Stimulated activated CD8-positive, alpha-beta memory T cell treated with anti-CD3 and anti-CD28 coated beads, Interleukin-15, amount 100 ng/mL, for 24 hours (primary cell): ENCODE results near the gene HDAC2.
"Not testable (repeated sequence)": the region's sequence is repeated elsewhere in the genome, so short reads cannot be mapped to it uniquely, and the experiment has no call there.

Source experiments
- DNase-seq: peaks from one replicate; pipeline ENCODE4 v3.0.0-alpha.2; 2020; ENCODE audit warnings: low read depth

Gene HDAC2

DNA sequence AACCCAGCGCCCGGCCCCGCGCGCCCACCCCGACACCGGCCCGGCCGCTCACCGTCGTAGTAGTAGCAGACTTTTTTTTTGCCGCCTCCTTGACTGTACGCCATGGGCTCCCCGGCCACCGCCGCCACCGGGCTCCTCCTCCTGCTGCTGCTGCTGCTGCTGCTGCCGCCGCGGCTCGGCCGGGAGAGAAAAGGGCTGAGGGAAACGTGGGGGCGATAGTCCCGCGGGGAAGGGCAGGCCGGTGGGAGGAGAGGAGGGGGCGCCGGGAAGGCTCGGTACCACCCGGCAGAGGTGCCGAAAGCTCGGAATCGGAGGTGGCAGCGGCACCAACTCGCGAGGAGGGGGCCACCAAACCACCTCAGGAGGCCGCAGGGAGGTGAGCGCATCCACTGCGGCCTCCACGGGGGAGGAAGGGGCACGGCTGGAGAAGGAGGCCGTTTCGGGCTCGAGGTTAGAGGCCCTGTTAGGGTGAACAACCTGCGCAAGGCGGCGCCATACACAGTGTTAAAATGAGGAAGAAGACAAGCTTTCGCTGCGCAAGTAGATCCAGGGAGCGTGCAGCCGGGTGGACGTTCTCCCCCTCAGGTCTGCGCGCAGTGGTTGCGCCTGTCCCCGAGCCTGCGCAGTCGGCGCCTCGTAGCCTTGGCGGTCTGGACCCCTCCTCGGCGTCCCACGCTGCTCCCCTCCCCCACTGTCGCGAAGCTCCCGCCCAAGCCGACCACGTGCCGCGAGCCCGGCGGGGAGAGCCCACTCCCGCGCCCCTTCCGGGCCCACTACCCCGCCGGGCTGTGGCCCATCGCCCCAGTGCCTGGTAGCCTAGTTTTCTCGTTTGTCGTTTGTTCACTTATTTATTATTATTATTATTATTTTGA lies at the start of gene HDAC2:
HDAC2 (minus strand) TSS at position 344 of the 872 bp plus-strand sequence; CDS start at position 104, 240 bp downstream.
- DNase-seq: peak; percentile 77

DNA sequence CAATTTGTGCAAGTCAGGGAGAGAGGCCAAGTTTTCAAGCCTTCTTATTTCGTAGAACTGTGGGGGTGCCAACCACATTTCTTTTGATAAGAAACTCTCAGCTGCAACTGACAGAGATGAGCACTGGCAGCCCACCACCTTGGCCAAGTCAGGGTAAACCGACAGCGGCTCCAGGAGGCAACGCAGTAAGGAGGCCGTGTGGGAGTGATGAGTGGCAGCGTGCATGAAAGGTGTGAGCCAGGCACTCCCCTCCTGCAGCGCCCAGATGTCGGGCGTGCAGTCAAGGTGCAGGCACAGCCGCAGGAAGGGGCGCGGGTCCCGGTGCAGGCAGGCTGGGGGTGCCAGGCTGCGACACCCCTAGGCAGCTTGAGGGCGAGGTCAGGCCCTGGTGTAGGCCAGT lies 49.2 kb upstream of the HDAC2 start:
- DNase-seq: no peak

DNA sequence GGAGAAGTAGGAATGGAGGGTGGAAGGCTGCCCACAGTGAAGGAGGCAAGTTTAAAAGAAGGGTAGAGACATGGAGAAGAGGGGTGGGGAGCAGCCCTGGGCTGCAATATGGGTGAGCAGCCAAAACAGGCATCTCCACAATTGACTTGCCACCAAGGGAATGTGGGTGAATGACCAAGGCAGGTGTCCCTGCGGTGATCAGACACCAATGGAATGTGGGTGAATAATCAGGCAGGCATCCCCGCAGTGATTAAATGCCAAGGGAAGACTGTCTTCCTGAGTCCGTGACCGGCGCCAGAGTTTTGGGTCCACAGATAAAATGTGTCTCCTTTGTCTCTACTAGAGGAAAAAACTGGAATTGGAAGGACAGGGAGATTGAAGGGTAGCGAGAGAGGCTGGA lies 46.2 kb upstream of the HDAC2 start:
- not testable (repeated sequence) for DNase-seq

- DNase-seq: not testable (repeated sequence)
Measured at GRCh38 chr6:114014106-114014505, 43.2 kb upstream of the HDAC2 start.

- DNase-seq: not testable (repeated sequence)
Measured at GRCh38 chr6:114011486-114011885, 40.5 kb upstream of the HDAC2 start.

- no peak for DNase-seq
Measured at GRCh38 chr6:114010540-114010939, 39.6 kb upstream of the HDAC2 start.

DNA sequence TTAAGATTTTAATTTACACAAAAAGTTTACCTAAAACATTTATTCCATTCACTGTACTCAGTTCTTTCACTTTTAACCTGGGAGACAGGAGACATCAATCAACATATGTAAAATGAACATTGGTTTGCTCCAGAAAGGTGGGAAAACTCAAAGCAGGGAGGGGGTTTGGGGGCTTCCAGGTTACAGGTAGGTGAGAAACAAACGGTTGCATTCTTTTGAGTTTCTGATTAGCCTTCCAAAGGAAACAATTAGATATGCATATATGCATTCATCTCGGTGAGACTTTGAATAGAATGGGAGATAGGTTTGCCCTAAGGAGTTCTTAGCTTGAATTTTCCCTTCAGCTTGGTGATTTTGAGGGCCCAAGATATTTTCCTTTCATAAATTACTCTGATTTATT lies 38.2 kb upstream of the HDAC2 start:
- no peak for DNase-seq

DNA sequence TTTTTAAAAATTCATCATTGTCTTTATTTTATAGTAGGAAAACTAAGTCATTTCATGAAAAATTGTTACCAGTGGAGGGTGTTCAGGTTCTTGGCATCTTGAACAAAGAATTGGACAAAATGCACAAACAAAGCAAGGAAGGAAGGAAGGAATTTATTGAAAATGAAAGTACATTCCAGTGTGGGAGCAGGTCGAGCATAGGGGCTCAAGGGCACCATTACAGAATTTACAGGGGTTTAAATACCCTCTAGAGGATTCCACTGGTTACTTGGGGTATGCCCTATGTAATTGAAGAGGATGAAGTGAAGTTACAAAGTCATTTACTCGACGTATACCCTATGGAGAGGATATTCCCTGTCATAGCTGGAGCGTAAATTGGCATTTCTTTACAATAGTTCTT lies 37.4 kb upstream of the HDAC2 start:
- no peak for DNase-seq

DNA sequence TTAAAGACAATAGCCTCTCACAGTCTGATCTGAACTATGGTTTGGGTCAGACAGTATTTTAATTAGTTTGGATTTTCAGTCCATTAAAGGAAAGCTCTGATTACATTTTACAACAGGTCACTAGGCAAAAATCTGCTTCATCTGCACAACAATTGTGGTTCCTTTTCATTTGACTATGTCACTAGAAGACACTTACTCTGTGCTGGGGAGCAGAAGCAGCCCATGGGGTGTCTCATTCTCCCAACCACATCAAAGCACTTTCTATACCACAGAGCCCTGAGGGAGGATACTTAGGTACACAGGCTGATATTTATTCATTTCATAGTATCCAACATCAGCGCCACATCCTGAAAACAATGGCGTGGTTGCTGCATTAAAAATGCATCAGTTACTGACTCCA lies 36.6 kb upstream of the HDAC2 start:
- DNase-seq: no peak

DNA sequence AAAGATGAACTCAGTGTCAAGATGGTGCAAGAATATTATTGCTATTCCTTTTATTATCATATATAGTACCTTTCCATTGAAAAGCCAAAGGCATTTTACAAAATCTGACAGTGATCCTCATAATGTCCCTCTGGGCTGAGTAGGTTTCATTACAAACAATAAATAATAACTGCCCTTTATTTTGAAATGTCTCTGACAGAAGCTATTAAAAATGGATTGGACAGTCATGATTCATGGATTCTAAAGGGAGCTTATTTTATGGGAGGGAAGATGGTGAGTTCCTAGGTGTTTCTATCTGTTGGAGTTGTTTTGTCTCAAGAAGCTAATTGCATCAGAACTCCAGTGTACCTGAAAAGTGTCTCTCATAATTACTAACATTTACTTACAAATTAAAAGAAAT lies 30.4 kb upstream of the HDAC2 start:
- DNase-seq: no peak

- no peak for DNase-seq
Measured at GRCh38 chr6:114000069-114000468, 29.1 kb upstream of the HDAC2 start.

DNA sequence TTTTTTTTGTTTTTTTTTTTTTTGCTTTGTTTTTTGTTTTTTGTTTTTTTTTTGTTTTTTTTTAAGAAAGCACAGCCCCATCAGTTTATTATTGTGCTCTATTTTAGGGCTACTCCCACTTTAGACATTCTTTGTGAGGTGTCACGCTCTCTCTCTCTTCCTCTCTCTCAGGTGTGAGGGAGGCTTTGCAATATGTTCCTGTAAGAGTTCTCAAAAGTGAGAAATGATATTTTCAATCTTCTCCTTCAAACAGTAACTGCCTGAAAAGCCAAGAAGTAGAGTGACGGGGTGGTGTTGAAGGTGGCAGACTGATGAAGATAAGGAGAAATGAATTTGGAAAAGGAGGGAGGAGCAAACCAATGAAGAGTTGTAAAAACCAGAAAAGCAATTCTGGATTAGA lies 28.3 kb upstream of the HDAC2 start:
- DNase-seq: no peak

GRCh38 chr6:113998811-113999210 lies 27.9 kb upstream of the HDAC2 start:
- DNase-seq: no peak

DNA sequence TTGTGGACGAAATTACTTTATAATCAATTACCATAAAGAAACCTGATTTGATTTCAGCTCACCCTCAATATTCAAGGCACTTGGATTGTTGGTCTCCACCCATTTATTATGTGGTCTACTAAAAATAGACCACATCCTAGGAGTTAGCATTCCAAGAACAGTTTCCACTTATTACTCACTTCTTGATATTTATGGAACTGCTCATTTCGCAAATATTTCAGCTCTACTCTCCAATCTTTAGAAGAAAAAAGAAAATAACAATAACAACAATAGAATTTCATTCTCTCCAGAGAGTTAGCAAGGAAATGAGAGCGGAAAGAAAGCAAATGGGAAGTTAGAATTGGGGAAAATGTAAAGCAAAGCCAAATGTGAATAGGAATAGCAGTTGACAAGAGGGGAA lies 26.2 kb upstream of the HDAC2 start:
- no peak for DNase-seq

DNA sequence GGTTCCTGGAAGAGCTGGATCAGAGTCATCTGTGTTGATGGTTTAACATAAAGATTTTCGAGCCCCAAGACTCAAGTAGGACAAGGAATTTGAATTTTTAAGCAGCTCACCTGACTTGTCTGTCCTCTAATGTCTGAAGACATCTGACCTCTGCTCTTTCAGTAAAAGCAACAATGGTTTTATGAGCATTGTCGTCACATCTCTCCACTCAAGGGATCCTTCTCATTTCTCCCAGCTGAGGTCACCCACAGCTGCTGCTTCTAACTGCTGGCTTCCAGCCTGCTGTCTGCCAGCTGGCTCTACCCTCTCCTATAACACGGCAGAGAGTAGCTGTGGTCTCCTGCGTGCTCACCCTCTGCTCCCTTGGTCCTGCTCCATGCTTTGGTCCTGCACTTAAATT lies 24.7 kb upstream of the HDAC2 start:
- no peak for DNase-seq

DNA sequence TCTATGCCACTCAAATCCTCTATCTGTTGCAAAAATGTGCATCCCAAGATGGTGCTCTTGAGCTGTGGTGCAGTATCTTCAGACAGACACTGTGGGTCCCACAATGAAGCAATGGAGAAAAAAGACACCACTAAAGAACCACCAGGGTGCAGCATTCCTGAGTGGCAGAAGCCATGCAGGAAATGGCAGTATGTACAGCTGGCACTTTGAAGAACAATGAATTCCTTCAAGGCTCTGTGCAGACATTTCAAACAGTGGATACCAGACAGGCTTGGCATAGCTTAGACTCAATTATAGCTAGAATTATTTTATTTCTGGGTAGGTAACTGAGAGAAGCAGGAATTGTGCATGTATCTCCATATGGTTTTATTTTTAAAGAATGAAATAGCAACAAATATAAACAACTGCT lies 24.0 kb upstream of the HDAC2 start:
- no peak for DNase-seq

DNA sequence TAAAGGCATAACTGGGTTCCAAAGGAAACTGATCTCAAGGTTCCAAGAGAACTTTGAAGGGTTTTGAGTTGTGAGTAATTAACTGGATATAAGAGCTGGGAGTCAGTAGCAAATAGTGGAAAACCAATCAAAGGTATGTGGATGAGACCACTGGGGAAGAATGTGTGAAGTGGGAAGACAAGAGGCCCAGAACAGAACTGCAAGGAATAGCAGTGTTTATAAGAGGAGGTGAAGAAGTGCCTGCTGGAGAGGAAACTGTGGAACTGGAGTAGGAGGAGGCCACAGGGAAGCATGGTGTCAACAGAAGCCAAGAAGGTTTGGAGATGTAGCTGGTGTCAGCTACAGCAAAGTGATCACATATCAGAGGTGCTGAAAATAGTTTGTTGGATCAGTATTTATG lies 18.7 kb upstream of the HDAC2 start:
- DNase-seq: no peak

DNA sequence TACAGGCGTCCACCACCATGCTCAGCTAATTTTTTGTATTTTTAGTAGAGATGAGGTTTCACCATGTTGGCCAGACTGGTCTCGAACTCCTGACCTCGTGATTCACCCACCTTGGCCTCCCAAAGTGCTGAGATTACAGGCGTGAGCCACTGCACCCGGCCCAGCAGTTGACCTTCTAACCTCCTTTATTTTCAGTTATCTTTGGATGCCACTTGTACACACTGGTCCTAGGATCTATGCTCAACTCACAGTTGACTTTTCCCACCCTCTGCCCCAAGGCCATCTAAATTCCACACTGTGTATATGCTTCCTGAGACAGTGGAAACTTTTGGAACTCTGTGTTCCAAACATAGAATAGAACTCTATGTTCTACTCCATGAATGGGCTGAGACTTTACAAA lies 11.7 kb upstream of the HDAC2 start:
- DNase-seq: not testable (repeated sequence)

DNA sequence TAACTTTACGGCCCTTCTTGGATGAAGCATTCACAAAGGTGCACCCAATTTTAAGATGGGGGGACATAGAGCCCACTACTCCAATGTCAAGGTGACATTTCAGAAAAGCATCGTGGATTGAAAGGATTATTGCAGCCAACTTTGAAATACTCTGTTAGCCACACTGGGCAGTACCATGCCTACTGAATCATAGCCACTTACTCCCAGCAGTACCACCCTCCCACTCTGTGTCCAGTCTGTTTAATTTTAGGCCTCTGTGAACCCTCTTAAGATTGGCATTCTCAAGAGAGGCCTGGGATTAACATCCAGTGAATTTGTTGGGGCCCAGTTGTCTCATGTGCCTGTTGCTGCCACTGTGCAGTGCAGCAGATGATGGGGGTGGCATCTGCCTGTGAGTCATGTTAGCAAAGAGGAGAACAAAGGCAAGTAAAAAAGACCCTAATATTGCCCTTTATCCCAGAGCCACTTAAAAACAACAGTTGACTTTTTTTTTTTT lies 11.2 kb upstream of the HDAC2 start:
- no peak for DNase-seq

- no peak for DNase-seq
Measured at GRCh38 chr6:113980937-113981554, 10.1 kb upstream of the HDAC2 start.

- no peak for DNase-seq
Measured at GRCh38 chr6:113979937-113980336, 9.0 kb upstream of the HDAC2 start.

- no peak for DNase-seq
Measured at GRCh38 chr6:113978084-113978675, 7.2 kb upstream of the HDAC2 start.

GRCh38 chr6:113976806-113977205 lies 5.9 kb upstream of the HDAC2 start:
- DNase-seq: no peak
